IMR-90 (cell line): Measurements from ENCODE around the gene LRIT1. TPM values are rescaled to one million over a fixed set of nuclear protein-coding genes. Genes with fewer than 3 reads are reported as not detected.

Source experiments
- ATAC-seq: fragments of 200-7000 bp; cut with Tn5 transposase; 2 replicates; pipeline ENCODE4 v1.9.1; 2020; ENCODE audit warnings: low read depth, mild to moderate bottlenecking, moderate library complexity
- BruUV-seq: library from RNA; stranded (reverse); fragments of 400-500 nt; replicated peaks from 2 replicates; lab custom pipeline; 2021; lab: Mats Ljungman, UMichigan
- CTCF ChIA-PET: fragments of 300-600 bp; formaldehyde crosslinking; extraction: SDS; loops from one replicate; lab custom pipeline; 2021; ENCODE audit warnings: antibody characterized with exemption; lab: Yijun Ruan, JAX
- POLR2A ChIA-PET: fragments of 300-600 bp; sonication (Branson Sonifier 250); formaldehyde crosslinking; loops from one replicate; lab custom pipeline; 2022; ENCODE audit warnings: antibody characterized with exemption; ENCODE audit not compliant: unreplicated experiment; lab: Charles Lee
- DNase-seq: peaks from one replicate; pipeline ENCODE4 v3.0.0; 2013
- H2AFZ ChIP-seq: replicated peaks from 2 replicates; pipeline ENCODE3; 2013; ENCODE audit warnings: low read length, mild to moderate bottlenecking; ENCODE audit not compliant: poor library complexity
- H2AK5ac ChIP-seq: 2 replicates; pipeline ENCODE4 v1.6.1; 2013; ENCODE audit warnings: low read depth, low read length, inconsistent platforms
- H2AK9ac ChIP-seq: replicated peaks from 2 replicates; pipeline ENCODE3; 2013; ENCODE audit warnings: mild to moderate bottlenecking, low read depth, low read length, moderate library complexity; ENCODE audit not compliant: poor library complexity
- H2BK120ac ChIP-seq: 2 replicates; pipeline ENCODE4 v1.6.1; 2013; ENCODE audit warnings: low read depth, low read length, inconsistent platforms
- H2BK15ac ChIP-seq: 3 replicates; pipeline ENCODE4 v1.6.1; 2013; ENCODE audit warnings: low read depth, low read length, inconsistent platforms
- H2BK20ac ChIP-seq: 2 replicates; pipeline ENCODE4 v1.6.1; 2013; ENCODE audit warnings: low read depth, mild to moderate bottlenecking, inconsistent platforms, low read length, moderate library complexity
- H2BK5ac ChIP-seq: 2 replicates; pipeline ENCODE4 v1.6.1; 2013; ENCODE audit warnings: mild to moderate bottlenecking, low read depth, low read length, inconsistent platforms; ENCODE audit not compliant: poor library complexity, severe bottlenecking
- H3K14ac ChIP-seq: replicated peaks from 2 replicates; pipeline ENCODE4 v1.6.1; 2013; ENCODE audit warnings: low read depth, low read length, inconsistent platforms
- H3K18ac ChIP-seq: 2 replicates; pipeline ENCODE4 v1.6.1; 2013; ENCODE audit warnings: low read depth, low read length, control low read depth
- H3K23ac ChIP-seq: 2 replicates; pipeline ENCODE4 v1.6.1; 2013; ENCODE audit warnings: low read depth, low read length, inconsistent platforms
- H3K27ac ChIP-seq: 2 replicates; pipeline ENCODE4 v1.5.1; 2013; ENCODE audit warnings: mild to moderate bottlenecking, control low read depth, low read length; ENCODE audit not compliant: insufficient read depth
- H3K27me3 ChIP-seq: 2 replicates; pipeline ENCODE4 v1.6.1; 2013; ENCODE audit warnings: low read length; ENCODE audit not compliant: control insufficient read depth, insufficient read depth
- H3K36me3 ChIP-seq: 2 replicates; pipeline ENCODE4 v1.6.1; 2013; ENCODE audit warnings: low read length, mixed read lengths; ENCODE audit not compliant: control insufficient read depth, insufficient read depth
- H3K4ac ChIP-seq: 2 replicates; pipeline ENCODE4 v1.6.1; 2013; ENCODE audit warnings: low read depth, low read length, inconsistent platforms
- H3K4me1 ChIP-seq: 2 replicates; pipeline ENCODE4 v1.6.1; 2013; ENCODE audit warnings: low read length, mixed read lengths; ENCODE audit not compliant: control insufficient read depth, insufficient read depth
- H3K4me2 ChIP-seq: 2 replicates; pipeline ENCODE4 v1.6.1; 2013; ENCODE audit warnings: low read depth, mild to moderate bottlenecking, control low read depth, low read length, moderate library complexity
- H3K4me3 ChIP-seq: 2 replicates; pipeline ENCODE4 v1.5.1; 2013; ENCODE audit warnings: low read depth, mild to moderate bottlenecking, control low read depth, low read length, moderate library complexity; ENCODE audit not compliant: insufficient read depth
- H3K56ac ChIP-seq: 2 replicates; pipeline ENCODE4 v1.6.1; 2013; ENCODE audit warnings: low read length, inconsistent platforms; ENCODE audit not compliant: insufficient read depth; ENCODE audit errors: extremely low read depth
- H3K79me1 ChIP-seq, 2 experiments: 2 replicates each; pipeline ENCODE4 v1.6.1; 2013; ENCODE audit warnings: low read length in 2 of 2, inconsistent platforms in 1 of 2, low read depth in 1 of 2
- H3K9ac ChIP-seq: 2 replicates; pipeline ENCODE4 v1.6.1; 2013; ENCODE audit warnings: low read depth, low read length, control low read depth
- H3K9me1 ChIP-seq: 2 replicates; pipeline ENCODE4 v1.6.1; 2013; ENCODE audit warnings: low read length, inconsistent platforms; ENCODE audit not compliant: insufficient read depth
- H3K9me3 ChIP-seq: 2 replicates; pipeline ENCODE4 v1.6.1; 2013; ENCODE audit warnings: low read length; ENCODE audit not compliant: control insufficient read depth, insufficient read depth
- H4K20me1 ChIP-seq: 2 replicates; pipeline ENCODE4 v1.6.1; 2013; ENCODE audit warnings: low read length, inconsistent platforms; ENCODE audit not compliant: insufficient read depth
- H4K5ac ChIP-seq: 2 replicates; pipeline ENCODE4 v1.6.1; 2013; ENCODE audit warnings: mild to moderate bottlenecking, low read depth, low read length, control low read depth
- H4K8ac ChIP-seq, 2 experiments: 2 replicates each; pipeline ENCODE4 v1.6.1; 2013; ENCODE audit warnings: low read depth in 2 of 2, low read length in 2 of 2, control low read depth in 1 of 2, inconsistent platforms in 1 of 2
- H4K91ac ChIP-seq: 2 replicates; pipeline ENCODE4 v1.6.1; 2013; ENCODE audit warnings: low read depth, low read length, inconsistent platforms; ENCODE audit not compliant: insufficient read depth
- BHLHE40 ChIP-seq: fragments of 150-350 bp; IDR thresholded peaks from 2 replicates; pipeline ENCODE4 v1.6.1; 2016; ENCODE audit warnings: mild to moderate bottlenecking, low read depth, low read length
- CEBPB ChIP-seq: IDR thresholded peaks from 2 replicates; pipeline ENCODE4 v1.6.1; 2012; ENCODE audit warnings: low read depth, low read length, improper control_type of control experiment
- FOS ChIP-seq: fragments of 150-350 bp; IDR thresholded peaks from 2 replicates; pipeline ENCODE4 v1.6.1; 2016; ENCODE audit warnings: low read depth, low read length
- MAZ ChIP-seq: IDR thresholded peaks from 2 replicates; pipeline ENCODE4 v1.6.1; 2012; ENCODE audit warnings: low read depth, mild to moderate bottlenecking, low read length, improper control_type of control experiment, moderate library complexity, borderline replicate concordance
- MXI1 ChIP-seq: IDR thresholded peaks from 2 replicates; pipeline ENCODE4 v1.6.1; 2012; ENCODE audit warnings: low read depth, mild to moderate bottlenecking, low read length, moderate library complexity, borderline replicate concordance
- NFE2L2 ChIP-seq: fragments of 150-350 bp; IDR thresholded peaks from 2 replicates; pipeline ENCODE4 v1.6.1; 2016; ENCODE audit warnings: low read depth, mild to moderate bottlenecking, low read length
- POLR2A ChIP-seq: IDR thresholded peaks from 2 replicates; pipeline ENCODE4 v1.6.1; 2012; ENCODE audit warnings: mild to moderate bottlenecking, low read depth, low read length
- RCOR1 ChIP-seq: IDR thresholded peaks from 2 replicates; pipeline ENCODE4 v1.6.1; 2012; ENCODE audit warnings: mild to moderate bottlenecking, low read length, improper control_type of control experiment; ENCODE audit not compliant: insufficient replicate concordance
- RFX5 ChIP-seq: IDR thresholded peaks from 2 replicates; pipeline ENCODE4 v1.8.0; 2012; ENCODE audit warnings: low read depth, mild to moderate bottlenecking, low read length, moderate library complexity
- WGBS, 2 experiments: methylation state at CpG; one replicate each; pipeline versions ENCODE4 v1.1.5 to v1.1.7; 2013; ENCODE audit warnings: missing lambda C conversion rate in 2 of 2; ENCODE audit not compliant: insufficient read length in 1 of 2; ENCODE audit errors: extremely low coverage in 2 of 2; 5-methylcytosine and 5-hydroxymethylcytosine counted together
- dilution Hi-C: fragments of 300-500 bp; cut with HindIII; formaldehyde crosslinking; loops from one replicate; pipeline ENCODE4 v1.14.3; 2018; ENCODE audit warnings: low sequenced_read_pairs; ENCODE audit not compliant: unreplicated experiment
- in situ Hi-C: fragments of 300-500 bp; cut with MboI; formaldehyde crosslinking; loops from 3 replicates; pipeline ENCODE4 v1.14.3; 2019; ENCODE audit warnings: low sequenced_read_pairs, inconsistent platforms, mixed read lengths
- intact Hi-C: fragments of 100-400 bp; cut with micrococcal nuclease; formaldehyde crosslinking; loops from 2 replicates; pipeline ENCODE4 v1.10.0; 2022
- polyA plus RNA-seq, 3 experiments: library from polyadenylated mRNA; depleted of rRNA; stranded (reverse); fragments of >200 nt; gene quantifications; 2 replicates each; pipeline ENCODE4 v1.2.3, GENCODE V29; 2012; ENCODE audit warnings: low replicate concordance in 1 of 3
- total RNA-seq: library from RNA; depleted of rRNA; stranded (reverse); fragments of >200 nt; gene quantifications from 2 replicates; pipeline ENCODE4 v1.2.3, GENCODE V29; 2012
- TF ChIP-seq, protein P1 (sequence below): fragments of 150-350 bp; IDR thresholded peaks from 2 replicates; pipeline ENCODE4 v1.6.1; 2016; ENCODE audit warnings: low read depth, mild to moderate bottlenecking, low read length, moderate library complexity, borderline replicate concordance
- TF ChIP-seq, protein P2 (sequence below): conservative IDR thresholded peaks from 2 replicates; pipeline ENCODE4 v1.5.1; 2012; ENCODE audit warnings: mild to moderate bottlenecking, low read depth, low read length, improper control_type of control experiment
- TF ChIP-seq, protein P3 (sequence below): fragments of 150-350 bp; IDR thresholded peaks from 2 replicates; pipeline ENCODE4 v1.6.1; 2017; ENCODE audit warnings: mild to moderate bottlenecking, antibody characterized with exemption, low read length, low read depth

Gene LRIT1
- total and polyA plus RNA-seq, 2 of the 4 experiments (the other 2 are of a cell fraction) = not detected

DNA sequence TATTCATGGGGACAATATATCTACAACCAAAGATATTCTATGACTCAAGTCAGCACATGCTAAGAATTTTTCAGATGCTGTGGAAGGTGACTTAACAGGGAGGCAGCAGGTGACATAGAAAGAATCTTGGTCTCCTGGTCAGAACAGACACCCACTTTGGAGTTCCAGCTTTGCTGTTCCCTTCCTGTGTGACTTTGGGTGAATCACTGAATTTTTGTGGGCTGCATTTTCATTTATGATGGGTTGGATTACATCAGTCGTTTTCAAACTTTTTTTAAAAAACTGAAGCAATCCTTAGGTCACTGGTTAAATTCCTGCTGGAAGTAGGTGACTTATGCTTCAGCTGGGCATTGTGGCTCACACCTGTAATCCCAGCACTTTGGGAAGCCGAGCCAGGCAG is 28.4 kb upstream of the LRIT1 start:
- H2AK9ac ChIP-seq = no peak overlapping the region
- 0 out of 4 replicates have a peak overlapping the region, but pooled peaks of 1 of the 2 experiments have one; percentile 27 for H4K8ac ChIP-seq
- intact Hi-C loops = loop anchor here (5.0 kb wide), 1 partner anchor 58 kb away; the partner anchor contains the start of gene CCSER2
- no peaks in the 10 kb centered on the region; the same call in 1 of the 2 replicates for H3K9me1 ChIP-seq
- no peak overlapping the region for H3K18ac ChIP-seq
- H3K23ac ChIP-seq = no peak overlapping the region
- WGBS, 2 experiments = 40% methylated on average over 1 of the region's 2 CpGs; no CpG with 5 or more reads in 1 of the 2 experiments
- H2BK120ac ChIP-seq = peak overlapping the region; percentile 66; the same call in 1 of the 2 replicates
- H2BK15ac ChIP-seq = no peak overlapping the region
- TF ChIP-seq, protein P1, sequence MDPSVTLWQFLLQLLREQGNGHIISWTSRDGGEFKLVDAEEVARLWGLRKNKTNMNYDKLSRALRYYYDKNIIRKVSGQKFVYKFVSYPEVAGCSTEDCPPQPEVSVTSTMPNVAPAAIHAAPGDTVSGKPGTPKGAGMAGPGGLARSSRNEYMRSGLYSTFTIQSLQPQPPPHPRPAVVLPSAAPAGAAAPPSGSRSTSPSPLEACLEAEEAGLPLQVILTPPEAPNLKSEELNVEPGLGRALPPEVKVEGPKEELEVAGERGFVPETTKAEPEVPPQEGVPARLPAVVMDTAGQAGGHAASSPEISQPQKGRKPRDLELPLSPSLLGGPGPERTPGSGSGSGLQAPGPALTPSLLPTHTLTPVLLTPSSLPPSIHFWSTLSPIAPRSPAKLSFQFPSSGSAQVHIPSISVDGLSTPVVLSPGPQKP = no peak
- TF ChIP-seq NFE2L2 (no peak), FOS (peak; percentile 66; the same call in 1 of the 2 replicates), RCOR1 (no peak), CEBPB (peak; percentile 87), RFX5 (no peak), MXI1 (no peak), POLR2A (no peak), BHLHE40 (peak; percentile 76), MAZ (no peak)
- TF ChIP-seq, protein P2, sequence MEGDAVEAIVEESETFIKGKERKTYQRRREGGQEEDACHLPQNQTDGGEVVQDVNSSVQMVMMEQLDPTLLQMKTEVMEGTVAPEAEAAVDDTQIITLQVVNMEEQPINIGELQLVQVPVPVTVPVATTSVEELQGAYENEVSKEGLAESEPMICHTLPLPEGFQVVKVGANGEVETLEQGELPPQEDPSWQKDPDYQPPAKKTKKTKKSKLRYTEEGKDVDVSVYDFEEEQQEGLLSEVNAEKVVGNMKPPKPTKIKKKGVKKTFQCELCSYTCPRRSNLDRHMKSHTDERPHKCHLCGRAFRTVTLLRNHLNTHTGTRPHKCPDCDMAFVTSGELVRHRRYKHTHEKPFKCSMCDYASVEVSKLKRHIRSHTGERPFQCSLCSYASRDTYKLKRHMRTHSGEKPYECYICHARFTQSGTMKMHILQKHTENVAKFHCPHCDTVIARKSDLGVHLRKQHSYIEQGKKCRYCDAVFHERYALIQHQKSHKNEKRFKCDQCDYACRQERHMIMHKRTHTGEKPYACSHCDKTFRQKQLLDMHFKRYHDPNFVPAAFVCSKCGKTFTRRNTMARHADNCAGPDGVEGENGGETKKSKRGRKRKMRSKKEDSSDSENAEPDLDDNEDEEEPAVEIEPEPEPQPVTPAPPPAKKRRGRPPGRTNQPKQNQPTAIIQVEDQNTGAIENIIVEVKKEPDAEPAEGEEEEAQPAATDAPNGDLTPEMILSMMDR = no peak
- TF ChIP-seq, protein P3, sequence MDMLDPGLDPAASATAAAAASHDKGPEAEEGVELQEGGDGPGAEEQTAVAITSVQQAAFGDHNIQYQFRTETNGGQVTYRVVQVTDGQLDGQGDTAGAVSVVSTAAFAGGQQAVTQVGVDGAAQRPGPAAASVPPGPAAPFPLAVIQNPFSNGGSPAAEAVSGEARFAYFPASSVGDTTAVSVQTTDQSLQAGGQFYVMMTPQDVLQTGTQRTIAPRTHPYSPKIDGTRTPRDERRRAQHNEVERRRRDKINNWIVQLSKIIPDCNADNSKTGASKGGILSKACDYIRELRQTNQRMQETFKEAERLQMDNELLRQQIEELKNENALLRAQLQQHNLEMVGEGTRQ = peak; percentile 35; the same call in 1 of the 2 replicates
- H2BK20ac ChIP-seq = peak overlapping the region; percentile 15; the same call in 1 of the 2 replicates
- H4K20me1 ChIP-seq = no peaks in the 10 kb centered on the region
- H4K91ac ChIP-seq = no peak overlapping the region
- H3K9me3 ChIP-seq = no peaks in the 10 kb centered on the region
- BruUV-seq = no TSS peak
- DNase-seq = peak; percentile 92
- in situ Hi-C loops = loop anchor here (5.0 to 10.0 kb wide), 2 partner anchors 95 to 263 kb away; no protein-coding TSS in a partner anchor
- H3K4me2 ChIP-seq = no peak overlapping the region
- H3K56ac ChIP-seq = no peak overlapping the region
- H3K14ac ChIP-seq = no peak overlapping the region
- peaks cover 2% of the 10 kb centered on the region; the same call in 1 of the 2 replicates for H3K4me1 ChIP-seq
- ChIA-PET POLR2A (no interaction called here), CTCF (interaction anchor here (0.7 to 5.4 kb wide), 3 partner anchors 82 to 267 kb away, joined by 3 to 54 read pairs (median 4); no protein-coding TSS in a partner anchor)
- dilution Hi-C loops = no loop called here
- H4K5ac ChIP-seq = no peak overlapping the region
- H3K27me3 ChIP-seq = no peaks in the 10 kb centered on the region
- no peak overlapping the region for H2BK5ac ChIP-seq
- no peaks in the 10 kb centered on the region for H3K79me1 ChIP-seq
- no peak overlapping the region for H3K27ac ChIP-seq
- no peak overlapping the region for H3K9ac ChIP-seq
- no peaks in the 10 kb centered on the region for H3K36me3 ChIP-seq
- H3K4me3 ChIP-seq = no peak overlapping the region
- H2AFZ ChIP-seq = no peak overlapping the region
- ATAC-seq = peak; percentile 79
- no peak overlapping the region; the same call in 1 of the 2 replicates for H2AK5ac ChIP-seq
- 0 out of 2 replicates have a peak overlapping the region, but pooled peaks have one; percentile 10 for H3K4ac ChIP-seq
